Fibroblast of mammary gland (primary cell): ENCODE measurements around the gene TCN2.
"Not testable (repeated sequence)": the region's sequence is repeated elsewhere in the genome, so short reads cannot be mapped to it uniquely, and the experiment has no call there.

Experiments used
- DNase-seq: peaks from one replicate; pipeline ENCODE4 v3.0.0-alpha.2; 2010; ENCODE audit warnings: low read depth
- H3K4me3 ChIP-seq: 2 replicates; pipeline ENCODE4 v1.5.1; 2011; ENCODE audit warnings: low read depth, mild to moderate bottlenecking, low read length, moderate library complexity; ENCODE audit not compliant: control insufficient read depth
- CTCF ChIP-seq: conservative IDR thresholded peaks from 2 replicates; pipeline ENCODE4 v1.5.1; 2011; ENCODE audit warnings: low read depth, low read length, inconsistent platforms; ENCODE audit not compliant: control insufficient read depth, insufficient read depth

Gene TCN2

DNA sequence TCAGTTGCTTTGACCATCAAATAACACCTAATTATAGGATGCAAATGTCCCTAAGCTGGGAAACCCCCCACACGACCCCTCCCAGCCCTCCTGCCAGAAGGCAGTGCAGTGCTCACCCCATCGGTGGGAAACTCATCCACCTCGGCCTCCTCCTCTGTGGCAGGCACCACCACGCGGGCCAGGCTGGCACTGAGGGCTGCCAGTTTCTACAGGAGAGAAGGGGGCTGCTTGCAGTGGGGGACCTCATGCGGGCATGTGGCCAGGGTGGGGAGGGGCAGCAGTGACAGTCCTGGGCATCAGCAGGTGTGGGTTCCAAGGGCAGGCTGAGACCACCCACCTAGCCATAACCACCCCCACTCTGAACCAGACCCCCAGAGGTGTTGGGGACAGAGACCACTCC lies 26.1 kb upstream of the TCN2 start:
- no peak for TF ChIP-seq CTCF
- no peak overlapping the region for H3K4me3 ChIP-seq
- DNase-seq = no peak

DNA sequence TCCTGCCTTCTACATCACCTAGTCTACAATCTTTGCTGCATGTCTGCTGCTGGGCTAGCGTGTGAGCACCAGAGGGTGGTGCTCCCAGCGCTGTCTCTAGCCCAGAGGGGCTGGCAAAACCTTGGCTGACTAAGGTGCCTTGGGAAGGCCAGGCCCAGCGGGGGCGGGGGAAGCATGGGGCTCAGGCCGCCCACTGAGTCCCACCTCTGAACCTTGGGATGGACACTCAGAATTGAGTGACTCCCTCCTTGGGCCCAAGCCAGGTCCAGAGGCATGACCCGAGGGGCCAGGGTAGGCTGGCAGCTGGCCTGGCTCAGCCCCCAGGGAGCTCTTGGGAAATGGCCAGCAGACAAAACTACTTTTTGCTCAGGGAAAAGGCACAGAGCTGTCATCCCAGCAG lies 24.9 kb upstream of the TCN2 start:
- peak; percentile 22 for DNase-seq
- no peak overlapping the region for H3K4me3 ChIP-seq
- TF ChIP-seq CTCF = no peak

- no peak overlapping the region for H3K4me3 ChIP-seq
- DNase-seq = no peak
- no peak for TF ChIP-seq CTCF
Measured at GRCh38 chr22:30582788-30583545, 24.0 kb upstream of the TCN2 start.

GRCh38 chr22:30584441-30584840 lies 22.5 kb upstream of the TCN2 start:
- no peak for TF ChIP-seq CTCF
- no peak for DNase-seq
- H3K4me3 ChIP-seq = no peak overlapping the region

DNA sequence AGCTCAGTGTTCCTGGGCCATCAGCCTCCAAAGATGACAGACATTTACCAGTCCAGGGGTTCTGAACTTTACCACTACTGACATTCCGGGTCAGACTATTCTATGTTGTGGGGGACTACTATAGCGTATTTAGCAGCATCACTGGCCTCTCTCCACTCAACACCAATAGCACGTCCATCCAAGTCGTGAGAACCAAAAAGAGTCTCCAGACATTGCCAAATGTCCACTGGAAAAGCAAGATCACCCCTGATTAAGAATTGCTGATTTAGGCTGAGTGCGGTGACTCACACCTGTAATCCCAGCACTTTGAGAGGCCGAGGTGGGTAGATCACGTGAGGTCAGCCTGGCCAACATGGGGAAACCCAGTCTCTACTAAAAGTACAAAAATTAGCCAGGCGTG lies 20.6 kb upstream of the TCN2 start:
- TF ChIP-seq CTCF = no peak

GRCh38 chr22:30591191-30591587 lies 15.8 kb upstream of the TCN2 start:
- H3K4me3 ChIP-seq = peak overlapping the region; percentile 99
- no peak for TF ChIP-seq CTCF
- peak; percentile 46 for DNase-seq

More for the DNA sequence above, 20.6 kb upstream of the TCN2 start:
- no peak overlapping the region for H3K4me3 ChIP-seq
- no peak for DNase-seq

DNA sequence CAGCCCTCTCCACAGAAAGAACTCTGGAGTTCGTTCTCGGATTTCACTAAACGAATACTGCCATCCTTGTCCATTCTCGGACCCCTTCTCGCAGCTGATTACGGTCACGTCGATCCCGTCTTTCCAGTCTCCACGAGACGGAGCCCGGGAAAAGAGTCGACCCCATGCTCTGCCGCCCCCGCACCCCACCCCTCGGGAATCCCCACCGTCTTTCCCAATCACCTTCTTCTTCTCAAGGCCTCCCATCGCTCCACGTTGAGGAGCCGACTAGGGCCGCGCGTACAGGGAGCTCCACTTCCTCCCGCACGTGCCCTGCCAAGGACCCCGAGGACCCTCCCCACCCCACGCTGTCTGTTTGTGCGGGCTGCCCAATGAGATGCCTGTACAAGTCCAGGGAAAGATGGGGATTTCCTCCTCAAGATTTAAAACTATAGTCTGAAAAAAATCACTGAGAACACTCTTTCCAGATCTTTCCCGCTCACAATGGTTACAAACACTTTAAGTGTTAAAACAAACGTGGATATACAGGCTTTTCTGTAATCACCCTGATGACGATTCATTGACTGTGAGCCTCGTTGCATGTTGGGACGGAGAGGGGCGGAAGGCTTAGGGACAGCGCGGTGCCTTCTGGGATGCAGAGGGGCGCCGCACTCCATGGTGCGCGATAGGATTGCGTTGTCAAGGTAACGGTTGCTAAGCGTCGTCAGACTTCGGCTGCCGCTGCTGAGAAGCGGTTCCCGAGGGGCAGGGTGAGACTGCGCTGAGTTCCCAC lies 15.2 kb upstream of the TCN2 start, which contains the start of gene PES1:
TSS of gene PES1 (minus strand) at position 323 of the 772 bp plus-strand sequence. CDS start at position 246, 77 bp downstream.
- peak; percentile 99 for DNase-seq
- TF ChIP-seq CTCF = no peak
- peak within 1 kb of the TSS; percentile 99 for H3K4me3 ChIP-seq

- not testable (repeated sequence) for DNase-seq, H3K4me3 ChIP-seq
Measured at GRCh38 chr22:30592360-30592713, 14.6 kb upstream of the TCN2 start.
